ENCODE measurements around the gene NOS2. TPM values are rescaled to one million over a fixed set of nuclear protein-coding genes. Genes with fewer than 3 reads are reported as not detected.
"Not testable (repeated sequence)": the region's sequence is repeated elsewhere in the genome, so short reads cannot be mapped to it uniquely, and the experiment has no call there.

The NOS2 gene
- polyA plus RNA-seq, 3 donors from 2014 or later = not detected

- Mint-ChIP-seq H3K4me3 (no peak overlapping the region), H3K27ac (no peak overlapping the region), H3K27me3 (ENCODE audit: low read depth in 3 of 3) (peaks cover 2 to 3% (median 2%) of the 10 kb centered on the region in 3 donors), H3K9me3 (peaks cover 0 to 2% (median 0%) of the 10 kb centered on the region in 6 donors), H3K4me1 (no peaks in the 10 kb centered on the region), H3K36me3 (no peaks in the 10 kb centered on the region)
- no peak for DNase-seq
These were observed 32.5 kb upstream of the NOS2 start for GRCh38 chr17:27832831-27833230.

GRCh38 chr17:27829888-27830287, 29.6 kb upstream of the NOS2 start:
- not testable (repeated sequence) for H3K4me1 Mint-ChIP-seq; H3K27ac Mint-ChIP-seq; H3K36me3 Mint-ChIP-seq; H3K4me3 Mint-ChIP-seq; H3K27me3 Mint-ChIP-seq (ENCODE audit: low read depth in 3 of 3); H3K9me3 Mint-ChIP-seq; DNase-seq

- not testable (repeated sequence) for H3K4me3 Mint-ChIP-seq; H3K27ac Mint-ChIP-seq; H3K27me3 Mint-ChIP-seq (ENCODE audit: low read depth in 3 of 3); H3K9me3 Mint-ChIP-seq; H3K4me1 Mint-ChIP-seq; DNase-seq; H3K36me3 Mint-ChIP-seq
These were observed 28.9 kb upstream of the NOS2 start for GRCh38 chr17:27829143-27829711.

DNA sequence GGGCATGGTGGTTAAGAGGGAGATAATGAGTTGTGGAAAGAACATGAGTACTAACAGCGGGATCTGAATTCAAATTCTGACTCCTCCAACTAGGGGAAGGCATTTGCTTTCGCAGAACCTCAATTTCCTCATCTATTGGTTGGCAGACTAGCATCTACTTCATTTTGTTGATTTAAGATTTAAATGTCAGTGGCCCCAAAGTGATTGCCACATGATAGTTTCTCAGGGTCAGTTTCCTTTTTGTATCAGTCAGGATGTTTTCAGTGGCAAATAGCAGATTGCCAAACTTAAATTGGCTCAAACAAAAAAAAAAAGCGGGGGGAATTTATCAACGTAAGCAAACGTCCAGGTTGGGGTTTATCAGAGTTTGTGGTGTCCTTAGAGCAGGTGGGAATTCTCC, 25.1 kb upstream of the NOS2 start:
- Mint-ChIP-seq H3K27me3 (ENCODE audit: low read depth in 3 of 3) (peaks cover 0 to 5% (median 3%) of the 10 kb centered on the region in 3 donors), H3K4me1 (no peaks in the 10 kb centered on the region), H3K9me3 (peaks cover 10 to 22% (median 18%) of the 10 kb centered on the region in 6 donors), H3K36me3 (peaks cover 0 to 8% (median 7%) of the 10 kb centered on the region in 3 donors), H3K4me3 (no peak overlapping the region), H3K27ac (no peak overlapping the region)
- DNase-seq = no peak

GRCh38 chr17:27824745-27825144, 24.4 kb upstream of the NOS2 start:
- Mint-ChIP-seq H3K36me3 (peaks cover 0 to 8% (median 7%) of the 10 kb centered on the region in 3 donors), H3K4me3 (no peak overlapping the region), H3K9me3 (peaks cover 12 to 22% (median 18%) of the 10 kb centered on the region in 6 donors), H3K27me3 (ENCODE audit: low read depth in 3 of 3) (peaks cover 0 to 5% (median 3%) of the 10 kb centered on the region in 3 donors), H3K4me1 (no peaks in the 10 kb centered on the region), H3K27ac (no peak overlapping the region)
- DNase-seq = no peak

GRCh38 chr17:27824176-27824715, 23.9 kb upstream of the NOS2 start:
- Mint-ChIP-seq H3K36me3 (peaks cover 0 to 8% (median 7%) of the 10 kb centered on the region in 3 donors), H3K4me3 (no peak overlapping the region), H3K4me1 (no peaks in the 10 kb centered on the region), H3K27ac (no peak overlapping the region), H3K9me3 (peaks cover 12 to 22% (median 18%) of the 10 kb centered on the region in 6 donors), H3K27me3 (ENCODE audit: low read depth in 3 of 3) (peaks cover 0 to 5% (median 3%) of the 10 kb centered on the region in 3 donors)
- DNase-seq = no peak

GRCh38 chr17:27822108-27822507, 21.8 kb upstream of the NOS2 start:
- H3K4me3 Mint-ChIP-seq, H3K36me3 Mint-ChIP-seq: not testable (repeated sequence)

DNA sequence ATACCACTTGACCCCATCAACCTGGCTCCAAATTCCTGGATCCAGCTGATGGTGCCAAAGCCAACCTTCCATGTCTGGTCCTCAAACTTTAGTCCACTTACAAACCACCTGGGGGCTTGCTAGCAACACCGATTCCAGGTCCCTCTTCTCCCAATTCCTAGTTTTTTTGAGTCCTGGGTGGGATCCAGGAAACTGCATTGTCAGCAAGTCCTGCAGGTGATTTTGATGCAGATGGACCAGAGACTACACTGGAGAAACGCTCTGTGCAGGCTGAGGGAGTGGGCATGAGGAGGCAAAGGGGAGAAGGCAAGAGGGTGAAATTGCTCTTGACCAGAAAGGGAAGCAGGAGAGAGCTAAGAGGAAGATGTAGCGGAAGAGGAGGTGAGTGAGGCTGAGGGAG, 21.0 kb upstream of the NOS2 start:
- Mint-ChIP-seq H3K36me3 (peaks cover 0 to 8% (median 7%) of the 10 kb centered on the region in 3 donors), H3K9me3 (peaks cover 12 to 22% (median 18%) of the 10 kb centered on the region in 6 donors), H3K4me1 (no peaks in the 10 kb centered on the region), H3K4me3 (no peak overlapping the region), H3K27ac (no peak overlapping the region), H3K27me3 (ENCODE audit: low read depth in 3 of 3) (peaks cover 0 to 4% (median 3%) of the 10 kb centered on the region in 3 donors)
- no peak for DNase-seq

More at GRCh38 chr17:27822108-27822507, 21.8 kb upstream of the NOS2 start:
- peaks cover 12 to 22% (median 18%) of the 10 kb centered on the region in 6 donors for H3K9me3 Mint-ChIP-seq
- not testable (repeated sequence) for DNase-seq; H3K4me1 Mint-ChIP-seq; H3K27me3 Mint-ChIP-seq (ENCODE audit: low read depth in 3 of 3); H3K27ac Mint-ChIP-seq

GRCh38 chr17:27819145-27819544, 18.8 kb upstream of the NOS2 start:
- Mint-ChIP-seq H3K4me3 (no peak overlapping the region), H3K27me3 (ENCODE audit: low read depth in 3 of 3) (peaks cover 0 to 4% (median 2%) of the 10 kb centered on the region in 3 donors), H3K36me3 (peaks cover 0 to 8% (median 4%) of the 10 kb centered on the region in 3 donors), H3K9me3 (peaks cover 12 to 22% (median 18%) of the 10 kb centered on the region in 6 donors), H3K27ac (no peak overlapping the region), H3K4me1 (no peaks in the 10 kb centered on the region)
- no peak for DNase-seq

DNA sequence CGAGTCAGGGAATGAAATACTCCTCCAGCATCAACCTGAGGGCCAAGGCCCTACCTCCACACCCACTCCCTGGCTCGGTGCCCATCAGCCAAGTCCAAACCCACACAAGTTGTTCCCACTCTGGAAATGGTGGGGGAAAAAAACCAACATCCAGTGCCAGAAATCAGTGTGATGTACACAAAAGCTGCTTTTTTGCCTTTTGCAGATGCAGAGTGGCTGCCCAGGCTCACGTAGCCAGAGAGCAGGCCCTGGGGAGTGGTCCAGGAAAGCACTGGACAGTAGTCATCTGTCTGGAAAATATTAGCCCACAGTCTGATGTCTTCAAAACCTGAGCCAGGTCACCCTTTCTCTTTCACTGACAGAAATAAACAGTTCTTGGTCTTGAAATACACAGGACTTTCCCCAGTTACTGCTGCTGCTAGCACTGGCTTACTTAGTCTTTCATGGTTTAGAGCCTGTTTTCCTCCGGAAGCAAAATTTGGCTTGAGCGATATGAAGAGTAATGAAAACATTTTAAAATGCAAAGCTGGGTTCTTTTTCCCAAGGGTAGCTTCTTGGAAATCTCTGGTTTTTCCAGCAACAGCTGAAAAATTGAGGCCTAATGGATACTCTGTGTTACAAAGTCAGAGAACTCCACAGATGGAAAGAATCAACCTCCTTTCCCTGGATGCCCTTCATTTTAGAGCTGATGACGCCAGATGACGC, 18.2 kb upstream of the NOS2 start:
- no peak overlapping the region for H3K27ac Mint-ChIP-seq
- peaks cover 11 to 22% (median 18%) of the 10 kb centered on the region in 6 donors for H3K9me3 Mint-ChIP-seq
- H3K4me1 Mint-ChIP-seq = no peaks in the 10 kb centered on the region
- H3K27me3 Mint-ChIP-seq (ENCODE audit: low read depth in 3 of 3) = peaks cover 0 to 4% (median 2%) of the 10 kb centered on the region in 3 donors
- DNase-seq = no peak
- H3K36me3 Mint-ChIP-seq = peaks cover 0 to 8% (median 3%) of the 10 kb centered on the region in 3 donors
- no peak overlapping the region for H3K4me3 Mint-ChIP-seq

DNA sequence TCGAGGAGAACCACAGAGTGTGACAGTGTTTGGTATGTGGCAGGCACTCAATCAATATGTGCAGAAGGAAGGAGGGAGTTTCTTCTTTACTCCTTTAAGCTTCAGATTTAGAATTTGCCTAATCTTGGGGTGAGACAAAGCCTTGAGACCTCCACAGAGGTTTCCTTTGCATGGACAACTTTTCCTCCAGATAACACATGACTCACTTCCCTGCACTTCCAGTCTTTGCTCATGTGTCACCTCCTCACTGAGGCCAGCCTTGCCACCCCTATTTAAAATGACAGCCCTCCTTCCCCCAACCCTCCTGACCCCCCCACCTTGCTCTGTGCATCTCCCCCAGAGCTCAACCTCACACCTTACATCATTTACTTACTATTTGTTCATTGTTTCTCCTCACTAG, 17.4 kb upstream of the NOS2 start:
- peaks cover 0 to 8% (median 0%) of the 10 kb centered on the region in 3 donors for H3K36me3 Mint-ChIP-seq
- no peak overlapping the region for H3K4me3 Mint-ChIP-seq
- H3K4me1 Mint-ChIP-seq = no peaks in the 10 kb centered on the region
- H3K27me3 Mint-ChIP-seq (ENCODE audit: low read depth in 3 of 3) = peaks cover 0 to 5% (median 2%) of the 10 kb centered on the region in 3 donors
- peaks cover 6 to 22% (median 18%) of the 10 kb centered on the region in 6 donors for H3K9me3 Mint-ChIP-seq
- DNase-seq = no peak
- H3K27ac Mint-ChIP-seq = no peak overlapping the region

GRCh38 chr17:27816946-27817345, 16.6 kb upstream of the NOS2 start:
- no peak overlapping the region for H3K4me3 Mint-ChIP-seq
- H3K9me3 Mint-ChIP-seq = peaks cover 6 to 16% (median 12%) of the 10 kb centered on the region in 6 donors
- no peak overlapping the region for H3K27ac Mint-ChIP-seq
- H3K36me3 Mint-ChIP-seq = peaks cover 0 to 5% (median 0%) of the 10 kb centered on the region in 3 donors
- no peak for DNase-seq
- H3K4me1 Mint-ChIP-seq = no peaks in the 10 kb centered on the region
- peaks cover 0 to 5% (median 2%) of the 10 kb centered on the region in 3 donors for H3K27me3 Mint-ChIP-seq (ENCODE audit: low read depth in 3 of 3)

DNA sequence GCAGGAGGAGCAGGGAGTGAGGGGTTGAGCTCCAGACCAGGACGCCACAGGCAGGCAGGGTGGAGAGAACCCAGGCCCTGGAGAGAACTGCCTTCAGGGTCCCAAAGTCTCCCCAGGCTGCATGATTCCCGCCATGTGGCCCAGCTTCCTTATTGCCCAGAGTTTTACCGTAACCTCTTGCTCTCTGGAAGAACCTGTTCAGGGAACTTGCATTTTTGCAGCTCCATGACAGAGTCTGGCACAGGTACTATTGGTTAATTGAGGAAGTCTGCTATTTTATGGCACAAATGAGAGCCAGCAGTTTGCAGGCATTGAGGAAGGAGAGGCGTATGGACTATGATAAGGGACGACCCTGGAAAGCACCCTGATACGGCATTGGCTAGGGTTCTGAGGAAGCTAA, 11.6 kb upstream of the NOS2 start:
- Mint-ChIP-seq H3K27ac (no peak overlapping the region), H3K4me1 (peaks cover 12 to 17% of the 10 kb centered on the region in 2 donors), H3K9me3 (no peaks in the 10 kb centered on the region), H3K27me3 (ENCODE audit: low read depth in 3 of 3) (peaks cover 0 to 2% (median 1%) of the 10 kb centered on the region in 3 donors), H3K36me3 (no peaks in the 10 kb centered on the region), H3K4me3 (no peak overlapping the region)
- DNase-seq = no peak

- no peak overlapping the region for H3K27ac Mint-ChIP-seq
- peaks cover 0 to 2% (median 1%) of the 10 kb centered on the region in 3 donors for H3K27me3 Mint-ChIP-seq (ENCODE audit: low read depth in 3 of 3)
- H3K36me3 Mint-ChIP-seq = no peaks in the 10 kb centered on the region
- no peak for DNase-seq
- H3K9me3 Mint-ChIP-seq = no peaks in the 10 kb centered on the region
- peaks cover 12 to 18% of the 10 kb centered on the region in 2 donors for H3K4me1 Mint-ChIP-seq
- H3K4me3 Mint-ChIP-seq = no peak overlapping the region
These were observed 10.7 kb upstream of the NOS2 start for GRCh38 chr17:27810902-27811557.

All from immature natural killer cell (primary cell).